ENCODE results near the gene CXorf66. TPM values are rescaled to one million over a fixed set of nuclear protein-coding genes. Genes with fewer than 3 reads are reported as not detected.

Gene CXorf66
- polyA plus RNA-seq, result not detected in 2 replicates

GRCh38 chrX:139965421-139965820 lies at the start of gene CXorf66:
Gene CXorf66, minus strand, starts transcription at chrX:139965521. Its CDS starts 25 bp downstream, at chrX:139965496.

GRCh38 chrX:139932901-139933796 lies 32.2 kb downstream of the CXorf66 start, which contains the start of gene ATP11C:
Gene ATP11C, minus strand, starts transcription at chrX:139933053. Its CDS starts 1,011 bp downstream, at chrX:139932042.

Other genes with a start within 250 kb of the CXorf66 start
- 0.12 TPM in 1 of 2 replicates, not detected in the other for gene ATP11C, start 32.5 kb downstream of the CXorf66 start, polyA plus RNA-seq